AG09319 (cell line): ENCODE measurements around the gene RASSF6.
"Not testable (repeated sequence)": the region's sequence is repeated elsewhere in the genome, so short reads cannot be mapped to it uniquely, and the experiment has no call there.

Experiments used
- DNase-seq: peaks from one replicate; pipeline ENCODE4 v3.0.0-alpha.2; 2010; ENCODE audit warnings: low read depth; ENCODE audit errors: extremely low read depth
- TF ChIP-seq, protein P1 (sequence below): IDR thresholded peaks from 2 replicates; pipeline ENCODE4 v1.5.1; 2011; ENCODE audit warnings: low read depth, mild to moderate bottlenecking, inconsistent platforms, low read length, moderate library complexity

Gene RASSF6

DNA sequence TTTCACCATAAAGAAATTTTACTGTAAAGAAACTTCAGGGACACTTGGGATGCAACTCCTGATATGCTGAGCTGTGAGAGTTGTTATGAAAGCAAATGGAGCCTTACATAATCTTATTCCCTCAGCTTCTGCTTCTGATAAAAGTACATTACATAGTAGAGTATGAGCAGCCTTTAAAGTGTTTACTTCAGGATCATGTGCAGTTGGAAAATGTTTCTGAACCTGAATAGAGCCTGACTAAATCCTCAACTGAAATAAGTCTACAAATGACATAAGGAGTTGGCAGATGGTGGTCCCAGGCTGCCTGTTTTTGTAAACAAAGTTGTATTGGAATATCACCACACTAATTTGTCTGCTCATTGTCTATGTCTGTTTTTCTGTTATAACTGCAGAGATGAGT is 19.3 kb downstream of the RASSF6 start:
- TF ChIP-seq, protein P1, sequence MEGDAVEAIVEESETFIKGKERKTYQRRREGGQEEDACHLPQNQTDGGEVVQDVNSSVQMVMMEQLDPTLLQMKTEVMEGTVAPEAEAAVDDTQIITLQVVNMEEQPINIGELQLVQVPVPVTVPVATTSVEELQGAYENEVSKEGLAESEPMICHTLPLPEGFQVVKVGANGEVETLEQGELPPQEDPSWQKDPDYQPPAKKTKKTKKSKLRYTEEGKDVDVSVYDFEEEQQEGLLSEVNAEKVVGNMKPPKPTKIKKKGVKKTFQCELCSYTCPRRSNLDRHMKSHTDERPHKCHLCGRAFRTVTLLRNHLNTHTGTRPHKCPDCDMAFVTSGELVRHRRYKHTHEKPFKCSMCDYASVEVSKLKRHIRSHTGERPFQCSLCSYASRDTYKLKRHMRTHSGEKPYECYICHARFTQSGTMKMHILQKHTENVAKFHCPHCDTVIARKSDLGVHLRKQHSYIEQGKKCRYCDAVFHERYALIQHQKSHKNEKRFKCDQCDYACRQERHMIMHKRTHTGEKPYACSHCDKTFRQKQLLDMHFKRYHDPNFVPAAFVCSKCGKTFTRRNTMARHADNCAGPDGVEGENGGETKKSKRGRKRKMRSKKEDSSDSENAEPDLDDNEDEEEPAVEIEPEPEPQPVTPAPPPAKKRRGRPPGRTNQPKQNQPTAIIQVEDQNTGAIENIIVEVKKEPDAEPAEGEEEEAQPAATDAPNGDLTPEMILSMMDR = no peak

GRCh38 chr4:73599182-73599581 is 21.1 kb downstream of the RASSF6 start:
- TF ChIP-seq, protein P1 = no peak
- DNase-seq = peak; percentile 10

More for the DNA sequence above, 19.3 kb downstream of the RASSF6 start:
- no peak for DNase-seq

GRCh38 chr4:73597594-73597993 is 22.6 kb downstream of the RASSF6 start:
- DNase-seq = no peak
- TF ChIP-seq, protein P1 = no peak

DNA sequence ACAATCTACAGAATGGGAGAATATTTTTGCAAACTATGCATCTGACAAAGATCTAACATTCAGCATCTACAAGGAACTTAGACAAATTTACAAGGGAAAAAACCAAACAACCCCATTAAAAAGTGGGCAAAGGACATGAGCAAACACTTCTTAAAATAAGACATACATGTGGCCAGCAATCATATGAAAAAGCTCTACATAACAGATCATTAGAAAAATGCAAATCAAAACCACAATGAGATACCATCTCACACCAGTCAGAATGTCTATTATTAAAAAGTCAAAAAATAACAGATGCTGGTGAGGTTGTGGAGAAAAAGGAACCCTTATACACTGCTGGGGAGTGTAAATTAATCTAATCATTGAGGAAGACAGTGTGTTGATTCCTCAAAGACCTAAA is 23.1 kb downstream of the RASSF6 start:
- not testable (repeated sequence) for DNase-seq

DNA sequence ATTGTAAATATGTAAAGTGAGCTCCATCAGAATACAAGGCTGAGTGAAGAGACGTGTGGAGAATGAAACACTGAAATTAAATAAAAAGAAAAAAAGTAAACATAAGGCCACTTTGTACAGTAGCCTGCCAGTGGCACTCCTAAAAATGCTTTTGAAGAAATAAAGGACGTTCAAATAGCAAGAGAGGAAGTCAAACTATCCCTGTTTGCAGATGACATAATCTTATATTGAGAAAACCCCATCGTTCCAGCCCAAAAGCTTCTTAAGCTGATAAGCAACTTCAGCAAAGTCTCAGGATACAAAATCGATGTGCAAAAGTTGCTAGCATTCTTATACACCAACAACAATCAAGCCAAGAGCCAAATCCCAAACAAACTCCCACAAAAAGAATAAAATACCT is 24.2 kb downstream of the RASSF6 start:
- DNase-seq = no peak
- TF ChIP-seq, protein P1 = no peak

- TF ChIP-seq, protein P1 = peak; percentile 60
- no peak for DNase-seq
These were observed 26.5 kb downstream of the RASSF6 start for GRCh38 chr4:73593631-73594241.

GRCh38 chr4:73589887-73590801 is 30.1 kb downstream of the RASSF6 start:
- TF ChIP-seq, protein P1 = no peak
- DNase-seq = no peak
